AG08396 (cell line): ENCODE results near the gene SLC25A33.
A peak's percentile ranks its signal among the peaks of the same experiment; 100 is the strongest.

Source experiments
- DNase-seq: peaks from one replicate; pipeline ENCODE4 v3.0.0; 2012; ENCODE audit warnings: low spot score, mixed read lengths

The SLC25A33 gene

GRCh38 chr1:9588551-9589143 lies 49.4 kb downstream of the SLC25A33 start, which contains the start of gene TMEM201:
Gene TMEM201 (plus strand): TSS chr1:9588911. CDS start chr1:9588931, 20 bp downstream.
- peak; percentile 99 for DNase-seq

- peak; percentile 50 for DNase-seq
Observed at GRCh38 chr1:9589144-9589718, 50.0 kb downstream of the SLC25A33 start.

DNA sequence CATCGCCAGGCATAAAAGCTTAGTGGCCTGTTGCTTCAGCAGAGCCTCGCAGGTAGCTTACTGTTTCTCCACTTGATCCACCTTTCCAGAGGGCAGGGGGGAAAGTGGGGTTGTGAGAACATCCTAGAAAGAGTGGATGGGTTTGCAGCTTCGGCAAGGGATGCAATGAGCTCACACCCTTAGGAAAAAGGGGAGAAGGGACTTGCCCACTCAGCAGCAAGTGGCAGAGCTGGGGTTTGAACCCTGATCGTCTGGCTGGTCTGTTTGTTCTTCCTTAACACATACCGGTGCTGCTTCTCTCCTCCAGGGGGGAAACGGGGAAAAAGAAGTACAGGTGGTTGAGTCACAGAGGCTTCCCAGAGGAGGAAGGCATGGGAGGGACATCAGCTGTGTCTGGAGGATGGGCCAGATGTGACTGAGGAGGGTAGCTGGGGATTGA lies 50.5 kb downstream of the SLC25A33 start:
- DNase-seq, result peak; percentile 8

DNA sequence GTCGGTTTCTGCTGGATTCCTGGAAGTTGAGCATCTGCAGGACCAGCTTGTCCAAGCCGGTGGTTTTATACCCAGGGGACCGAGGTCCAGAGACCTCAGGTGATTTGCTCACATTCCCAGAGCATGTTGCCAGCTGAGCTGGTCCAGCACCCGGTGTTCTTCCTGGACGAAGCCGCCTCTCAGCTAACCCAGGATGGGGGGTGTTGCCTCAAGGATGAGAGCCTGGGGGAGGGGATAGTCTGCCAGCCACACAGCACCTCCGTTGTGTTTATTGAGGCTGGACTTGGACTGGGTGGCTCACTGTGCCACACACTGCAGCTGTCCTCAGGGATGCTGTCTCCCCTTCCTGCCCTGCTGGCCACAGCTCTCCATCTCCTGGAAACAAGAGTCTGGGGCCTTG lies 50.9 kb downstream of the SLC25A33 start:
- DNase-seq, result no peak

DNA sequence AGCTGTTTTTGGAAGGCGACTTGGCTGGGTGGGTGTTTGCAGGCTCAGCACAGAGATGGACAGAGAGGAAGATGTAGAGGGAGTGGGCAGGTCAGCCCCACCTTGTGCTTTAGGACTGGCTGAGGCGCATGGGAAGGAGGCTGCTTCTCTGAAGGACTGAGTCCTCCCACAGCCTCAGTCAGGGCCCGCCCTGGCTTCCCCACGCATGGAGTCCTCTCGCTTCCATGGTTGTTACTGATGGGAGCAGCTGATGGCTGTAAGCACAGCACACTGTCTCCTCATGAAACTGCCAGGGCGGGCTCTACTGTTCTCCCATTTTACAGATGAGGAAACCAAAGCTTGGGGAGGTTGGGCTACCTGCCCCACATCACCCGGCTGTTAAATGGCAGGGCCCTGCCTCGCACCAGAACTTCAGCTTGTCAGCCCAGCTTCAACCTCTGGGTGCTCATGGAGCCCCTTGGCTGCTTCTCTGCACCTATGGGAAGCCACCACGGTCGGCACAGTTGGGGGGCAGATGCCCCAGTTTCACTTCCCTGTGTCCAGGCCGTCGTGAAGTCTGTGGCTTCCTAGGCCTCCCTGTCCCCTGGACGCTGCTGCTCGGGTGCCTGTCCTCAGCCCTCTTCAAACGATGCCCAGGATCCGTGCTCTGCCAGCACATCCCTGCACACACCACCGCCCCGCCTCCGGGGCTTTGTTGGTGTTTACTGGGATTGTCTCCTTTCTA lies 51.8 kb downstream of the SLC25A33 start:
- DNase-seq, result no peak

GRCh38 chr1:9591669-9592509 lies 52.6 kb downstream of the SLC25A33 start:
- no peak for DNase-seq

DNA sequence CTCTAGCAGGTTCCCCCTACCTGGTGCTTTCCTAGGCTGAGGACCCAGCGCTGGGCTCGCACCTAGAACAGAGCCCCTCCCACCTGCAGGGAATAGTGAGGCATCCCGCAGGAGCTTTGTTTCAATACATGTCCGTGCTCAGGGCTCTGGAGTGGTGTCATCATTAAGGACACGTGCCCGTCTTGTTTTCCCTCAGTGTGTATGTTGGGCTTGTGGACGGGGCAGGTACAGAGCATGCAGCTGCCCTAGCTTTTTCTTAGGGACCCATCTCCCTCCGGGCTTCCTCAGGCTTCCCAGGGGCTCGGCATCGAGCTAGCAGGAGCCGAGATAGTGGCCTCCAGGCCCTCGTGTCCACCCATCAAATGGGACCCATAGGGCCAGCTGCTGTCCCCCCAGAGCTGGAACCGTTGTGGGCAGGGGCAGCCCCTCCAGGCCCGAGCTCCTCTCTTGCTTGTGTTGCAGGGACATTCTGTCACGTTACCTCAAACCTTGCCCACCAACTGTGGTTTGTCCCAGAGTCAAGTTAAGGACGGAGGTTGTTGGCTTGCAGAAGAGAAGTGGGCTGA lies 53.3 kb downstream of the SLC25A33 start:
- no peak for DNase-seq

- no peak for DNase-seq
Observed at GRCh38 chr1:9593147-9593491, 53.9 kb downstream of the SLC25A33 start.

DNA sequence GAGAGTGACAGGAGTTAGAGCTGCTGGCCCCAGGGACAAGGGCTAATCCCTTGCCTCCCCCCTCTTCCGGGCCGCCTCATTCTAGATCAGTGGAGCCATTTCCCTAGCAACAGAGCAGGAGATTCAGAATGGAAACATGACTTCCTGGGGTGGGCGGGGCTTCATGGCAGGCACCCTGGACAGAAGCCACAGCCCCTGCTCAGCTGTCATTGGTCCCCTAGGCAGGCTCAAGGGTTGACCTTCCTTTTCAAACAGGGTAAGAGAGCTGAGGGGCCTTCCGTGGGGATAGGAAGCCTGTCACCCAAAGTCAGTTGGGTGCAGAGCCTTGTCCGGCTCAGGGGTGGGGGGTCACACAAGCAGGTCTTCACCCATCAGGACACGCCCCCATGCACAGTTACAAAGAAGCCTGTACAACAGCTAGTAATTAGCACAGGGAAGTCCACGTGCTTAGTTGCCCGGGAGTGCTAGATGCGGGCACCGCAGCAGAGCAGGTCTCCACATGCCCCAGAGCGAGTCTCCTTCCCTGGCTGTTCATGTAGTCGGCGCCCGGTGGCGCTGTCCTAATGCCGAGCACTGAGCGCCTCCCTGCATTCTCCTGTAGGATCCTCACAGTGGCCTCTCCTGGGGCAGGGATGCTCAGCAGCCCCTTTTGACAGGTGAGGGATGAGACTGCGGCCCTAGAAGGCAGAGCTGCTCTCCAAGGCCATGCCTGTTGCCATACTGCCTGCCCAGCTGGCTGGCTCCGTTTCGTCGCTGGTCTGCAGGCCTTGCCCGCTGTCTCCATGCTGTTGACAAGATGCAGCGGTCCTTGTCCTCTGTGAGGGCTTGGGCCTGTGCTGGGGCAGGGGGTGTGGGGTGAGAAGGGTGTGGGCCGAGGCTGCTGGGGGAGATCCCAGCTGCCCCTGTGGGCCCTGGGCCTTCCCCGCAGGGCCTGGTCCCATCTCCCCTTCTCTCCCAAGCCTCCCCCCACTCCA lies 54.5 kb downstream of the SLC25A33 start:
- peak; percentile 83 for DNase-seq

DNA sequence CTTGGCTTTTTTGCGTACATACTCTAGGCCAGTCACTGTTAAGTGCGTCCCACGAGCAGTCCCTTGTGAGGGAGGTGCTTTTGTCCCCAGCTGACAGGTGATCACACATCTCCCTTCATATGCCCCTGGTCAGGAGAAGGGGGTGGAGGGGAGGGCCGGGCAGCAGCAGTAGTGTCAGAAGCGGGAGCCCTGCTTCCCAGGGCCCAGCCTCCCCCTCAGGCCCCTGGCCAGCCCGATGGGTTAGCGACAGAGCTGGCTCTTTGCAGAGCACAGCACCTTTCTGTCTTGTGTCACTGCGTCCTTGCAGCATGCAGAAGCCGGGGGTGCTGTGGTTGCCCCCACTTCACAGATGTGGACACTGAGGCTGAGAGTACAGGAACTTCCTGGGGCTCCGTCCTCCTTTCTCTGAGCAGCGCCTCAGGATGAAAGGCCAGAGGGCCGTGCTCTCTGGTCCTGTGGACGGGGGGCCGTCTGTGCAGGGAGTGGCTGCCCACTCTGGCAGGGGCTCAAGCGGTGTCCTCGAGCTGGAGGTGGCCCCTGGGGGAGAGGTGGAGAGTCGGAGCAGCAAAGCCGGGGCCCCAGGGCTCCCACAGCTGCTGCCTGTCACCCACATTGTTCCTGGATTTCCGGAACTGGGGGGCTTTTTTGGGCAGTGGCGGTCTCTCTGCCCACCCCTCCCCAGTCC lies 55.3 kb downstream of the SLC25A33 start:
- no peak for DNase-seq

- DNase-seq, result no peak
Observed at GRCh38 chr1:9595156-9595967, 56.1 kb downstream of the SLC25A33 start.

DNA sequence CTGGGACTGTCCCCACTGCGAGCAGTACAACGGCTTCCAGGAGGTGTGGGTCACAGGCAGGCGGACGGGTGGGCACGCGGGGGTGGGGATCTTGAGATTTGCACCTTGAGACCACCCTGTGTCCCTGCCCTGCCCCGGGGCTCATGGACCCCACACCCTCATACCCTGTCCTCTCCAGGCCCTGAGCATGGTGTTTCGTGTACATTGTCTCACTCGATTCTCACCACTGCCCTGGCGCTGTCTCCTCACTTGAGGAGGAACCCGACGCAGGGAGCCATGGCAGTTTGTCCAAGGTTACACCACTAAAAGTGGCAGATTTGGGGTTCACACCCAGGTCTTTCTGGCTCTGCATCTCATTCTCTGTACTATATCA lies 56.7 kb downstream of the SLC25A33 start:
- DNase-seq, result no peak

- DNase-seq, result no peak
Observed at GRCh38 chr1:9596415-9597123, 57.3 kb downstream of the SLC25A33 start.

GRCh38 chr1:9597361-9598315 lies 58.4 kb downstream of the SLC25A33 start:
- no peak for DNase-seq

DNA sequence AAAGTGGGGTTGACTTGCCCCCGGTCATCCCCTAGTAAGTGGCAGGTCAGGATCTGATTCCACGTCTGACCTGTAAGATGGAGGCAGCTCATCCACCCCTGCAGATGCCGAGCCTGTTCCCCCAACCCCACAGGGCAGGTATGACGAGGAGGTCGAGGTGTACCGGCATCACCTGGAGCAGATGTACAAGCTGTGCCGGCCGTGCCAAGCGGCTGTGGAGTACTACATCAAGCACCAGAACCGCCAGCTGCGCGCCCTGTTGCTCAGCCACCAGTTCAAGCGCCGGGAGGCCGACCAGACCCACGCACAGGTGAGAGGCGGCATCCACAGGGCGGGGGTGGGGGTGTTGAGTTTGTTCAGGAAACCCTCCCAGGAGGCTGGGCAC lies 59.0 kb downstream of the SLC25A33 start:
- no peak for DNase-seq

- DNase-seq, result no peak
Observed at GRCh38 chr1:9599741-9600140, 60.5 kb downstream of the SLC25A33 start.
